ENCODE results near the gene CALHM3.
A peak's percentile ranks its signal among the peaks of the same experiment; 100 is the strongest.
"Not testable (repeated sequence)": the region's sequence is repeated elsewhere in the genome, so short reads cannot be mapped to it uniquely, and the experiment has no call there.

Gene CALHM3

GRCh38 chr10:103501186-103501585, 22.1 kb upstream of the CALHM3 start:
- no peak for DNase-seq

- no peak for DNase-seq
Measured at GRCh38 chr10:103500481-103500880, 21.4 kb upstream of the CALHM3 start.

- DNase-seq: no peak
Measured at GRCh38 chr10:103499881-103500280, 20.8 kb upstream of the CALHM3 start.

- no peak for DNase-seq
Measured at GRCh38 chr10:103498936-103499638, 20.0 kb upstream of the CALHM3 start.

GRCh38 chr10:103497161-103497915, 18.3 kb upstream of the CALHM3 start:
- no peak for DNase-seq

GRCh38 chr10:103495321-103495720, 16.3 kb upstream of the CALHM3 start:
- no peak for DNase-seq

- peak; percentile 28 for DNase-seq
Measured at GRCh38 chr10:103493916-103494877, 15.2 kb upstream of the CALHM3 start.

- peak; percentile 13 for DNase-seq
Measured at GRCh38 chr10:103493362-103493915, 14.4 kb upstream of the CALHM3 start, which contains the start of gene NEURL1. NEURL1 (plus strand) TSS chr10:103493705; CDS start chr10:103494388, 683 bp downstream.

- no peak for DNase-seq
Measured at GRCh38 chr10:103492655-103493261, 13.7 kb upstream of the CALHM3 start.

- DNase-seq: no peak
Measured at GRCh38 chr10:103491729-103492364, 12.8 kb upstream of the CALHM3 start.

GRCh38 chr10:103490986-103491314, 11.9 kb upstream of the CALHM3 start:
- DNase-seq: no peak

- DNase-seq: no peak
Measured at GRCh38 chr10:103487410-103487708, 8.3 kb upstream of the CALHM3 start.

- DNase-seq: not testable (repeated sequence)
Measured at GRCh38 chr10:103486635-103487409, 7.8 kb upstream of the CALHM3 start.

- no peak for DNase-seq
Measured at GRCh38 chr10:103481974-103482531, 3.0 kb upstream of the CALHM3 start.

- DNase-seq: no peak
Measured at GRCh38 chr10:103480521-103480920, 1.5 kb upstream of the CALHM3 start.

- no peak for DNase-seq
Measured at GRCh38 chr10:103478671-103479070, 369 bp downstream of the CALHM3 start.

- no peak for DNase-seq
Measured at GRCh38 chr10:103476046-103476768, 2.8 kb downstream of the CALHM3 start.

- DNase-seq: no peak
Measured at GRCh38 chr10:103475437-103475836, 3.6 kb downstream of the CALHM3 start.

GRCh38 chr10:103474077-103474476, 5.0 kb downstream of the CALHM3 start:
- no peak for DNase-seq

GRCh38 chr10:103473261-103473671, 5.8 kb downstream of the CALHM3 start:
- no peak for DNase-seq
